NT2/D1 (cell line): ENCODE measurements around the gene SURF1.

Source experiments
- SUZ12 ChIP-seq: IDR thresholded peaks from 2 replicates; pipeline ENCODE4 v1.6.1; 2011; ENCODE audit not compliant: insufficient read length, insufficient read depth; ENCODE audit errors: extremely low read depth
- YY1 ChIP-seq: IDR thresholded peaks from 2 replicates; pipeline ENCODE4 v1.6.1; 2011; ENCODE audit not compliant: insufficient read length, insufficient read depth
- ZNF274 ChIP-seq: IDR thresholded peaks from 2 replicates; pipeline ENCODE4 v1.6.1; 2011; ENCODE audit warnings: mild to moderate bottlenecking, low read depth, low read length

GRCh38 chr9:133359399-133360175 is 3.3 kb upstream of the SURF1 start:
- no peak for TF ChIP-seq SUZ12
- no peak for TF ChIP-seq YY1
- no peak for TF ChIP-seq ZNF274
